ENCODE results near the gene MAGI2. TPM values are rescaled to one million over a fixed set of nuclear protein-coding genes. Genes with fewer than 3 reads are reported as not detected.

The MAGI2 gene
- total RNA-seq, 1 donor from 2014 or later, result 5.4 TPM

DNA sequence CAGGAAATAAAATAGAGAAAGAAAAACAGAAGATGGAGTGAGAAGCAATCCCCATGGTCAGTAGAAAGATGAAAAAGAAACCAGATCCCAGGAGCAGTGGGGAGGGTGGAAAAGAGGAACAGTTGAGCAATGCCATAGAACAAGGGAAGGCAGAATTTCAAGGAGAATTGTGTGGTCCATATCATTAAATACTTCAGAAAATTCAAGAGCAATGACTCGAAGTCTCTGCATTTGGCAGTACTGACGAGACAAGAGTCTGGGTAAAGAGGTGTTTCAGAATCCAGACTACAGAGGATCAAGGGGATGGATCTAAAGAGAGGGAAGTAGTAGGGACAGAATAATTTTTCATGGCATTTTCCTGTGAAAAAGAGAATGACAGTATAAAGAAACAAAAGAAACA is 1142.3 kb downstream of the MAGI2 start:
- Histone ChIP-seq H3K9me3 (ENCODE audit: insufficient read depth, low read depth, low read length) (no peaks in the 10 kb centered on the region), H3K27ac (ENCODE audit: low read depth, low read length) (no peak overlapping the region), H3K9ac (ENCODE audit: low read length) (no peak overlapping the region), H3K79me2 (ENCODE audit: insufficient read depth, low read length) (no peaks in the 10 kb centered on the region), H4K20me1 (ENCODE audit: insufficient read depth, low read length) (no peaks in the 10 kb centered on the region), H3K4me2 (ENCODE audit: low read length) (no peak overlapping the region), H3K27me3 (ENCODE audit: insufficient read depth, low read length) (no peaks in the 10 kb centered on the region), H2AFZ (ENCODE audit: low read depth, low read length) (no peak overlapping the region), H3K4me3 (ENCODE audit: insufficient read depth, low read depth, low read length) (no peak overlapping the region), H3K4me1 (ENCODE audit: insufficient read depth, low read length) (no peaks in the 10 kb centered on the region), H3K36me3 (ENCODE audit: insufficient read depth, low read length) (no peaks in the 10 kb centered on the region)
- TF ChIP-seq EZH2 (IDR thresholded peaks at IDR 0.05; ENCODE audit: insufficient read depth, low read length), result no peak
- TF ChIP-seq CTCF (IDR thresholded peaks at IDR 0.05; ENCODE audit: insufficient read depth, low read depth, low read length), result no peak
- no peak for FAIRE-seq
- Mint-ChIP-seq H3K27ac (ENCODE audit: unreplicated experiment) (peak overlapping the region; percentile 5), H3K4me1 (ENCODE audit: low read depth, unreplicated experiment) (peaks cover 8% of the 10 kb centered on the region), H3K36me3 (ENCODE audit: low read depth, unreplicated experiment) (no peaks in the 10 kb centered on the region), H3K4me3 (ENCODE audit: unreplicated experiment) (no peak overlapping the region), H3K9me3 (ENCODE audit: unreplicated experiment) (no peaks in the 10 kb centered on the region), H3K27me3 (ENCODE audit: low read depth, unreplicated experiment) (no peaks in the 10 kb centered on the region)
- DNase-seq (ENCODE audit: low read depth), result no peak

DNA sequence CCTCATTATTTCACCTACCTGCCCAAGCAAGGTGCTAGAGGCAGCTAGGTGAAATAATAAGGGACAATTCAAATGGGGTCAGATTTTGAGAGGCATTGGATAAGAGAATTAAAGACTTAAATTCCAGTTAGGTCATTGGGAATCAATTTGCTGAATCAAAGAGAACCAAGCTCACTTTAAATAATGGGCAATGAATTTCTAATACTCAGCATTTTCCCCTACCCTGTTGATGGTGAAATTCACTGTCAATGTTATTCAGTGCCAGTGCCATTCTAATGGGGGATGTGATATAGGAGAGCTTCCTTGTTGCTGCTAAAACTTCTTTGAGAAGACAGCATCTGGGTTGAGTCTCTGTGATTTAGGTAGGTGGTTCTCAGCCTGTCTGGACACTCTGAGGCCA is 1145.6 kb downstream of the MAGI2 start:
- H3K27ac ChIP-seq (ENCODE audit: low read depth, low read length), result no peak overlapping the region
- DNase-seq (ENCODE audit: low read depth), result no peak
- H2AFZ ChIP-seq (ENCODE audit: low read depth, low read length), result no peak overlapping the region
- Mint-ChIP-seq H3K36me3 (ENCODE audit: low read depth, unreplicated experiment) (no peaks in the 10 kb centered on the region), H3K9me3 (ENCODE audit: unreplicated experiment) (no peaks in the 10 kb centered on the region), H3K27ac (ENCODE audit: unreplicated experiment) (no peak overlapping the region), H3K4me1 (ENCODE audit: low read depth, unreplicated experiment) (peaks cover 8% of the 10 kb centered on the region), H3K4me3 (ENCODE audit: unreplicated experiment) (no peak overlapping the region), H3K27me3 (ENCODE audit: low read depth, unreplicated experiment) (no peaks in the 10 kb centered on the region)
- H3K9ac ChIP-seq (ENCODE audit: low read length), result no peak overlapping the region
- TF ChIP-seq CTCF (IDR thresholded peaks at IDR 0.05; ENCODE audit: insufficient read depth, low read depth, low read length) (no peak), EZH2 (IDR thresholded peaks at IDR 0.05; ENCODE audit: insufficient read depth, low read length) (no peak)
- H3K9me3 ChIP-seq (ENCODE audit: insufficient read depth, low read depth, low read length), result no peaks in the 10 kb centered on the region
- no peaks in the 10 kb centered on the region for H3K27me3 ChIP-seq (ENCODE audit: insufficient read depth, low read length)
- H3K4me2 ChIP-seq (ENCODE audit: low read length), result no peak overlapping the region
- no peak overlapping the region for H3K4me3 ChIP-seq (ENCODE audit: insufficient read depth, low read depth, low read length)
- no peaks in the 10 kb centered on the region for H4K20me1 ChIP-seq (ENCODE audit: insufficient read depth, low read length)
- H3K4me1 ChIP-seq (ENCODE audit: insufficient read depth, low read length), result no peaks in the 10 kb centered on the region
- H3K36me3 ChIP-seq (ENCODE audit: insufficient read depth, low read length), result no peaks in the 10 kb centered on the region
- no peaks in the 10 kb centered on the region for H3K79me2 ChIP-seq (ENCODE audit: insufficient read depth, low read length)
- FAIRE-seq, result peak; percentile 37

DNA sequence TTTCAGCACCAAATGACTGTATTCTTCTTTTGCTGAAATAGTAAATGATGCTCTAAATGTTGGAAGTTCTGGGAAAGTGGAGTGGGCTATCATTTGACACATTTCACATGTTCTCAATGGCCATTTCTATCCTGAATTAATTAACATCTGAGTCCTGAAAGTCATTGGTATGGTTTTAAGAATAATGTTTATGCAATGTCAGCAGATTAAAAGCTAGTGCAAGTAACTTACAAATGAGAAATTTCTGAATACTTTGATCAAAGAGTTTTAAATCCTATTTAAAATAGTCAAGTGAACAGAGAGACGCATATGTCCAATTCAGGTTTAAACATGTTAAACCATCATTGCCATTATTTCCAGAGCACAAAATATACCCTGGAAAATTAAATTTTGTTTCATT is 1146.8 kb downstream of the MAGI2 start:
- H3K4me1 ChIP-seq (ENCODE audit: insufficient read depth, low read length), result peaks cover 3% of the 10 kb centered on the region
- H3K9ac ChIP-seq (ENCODE audit: low read length), result no peak overlapping the region
- H3K79me2 ChIP-seq (ENCODE audit: insufficient read depth, low read length), result no peaks in the 10 kb centered on the region
- H3K9me3 Mint-ChIP-seq (ENCODE audit: unreplicated experiment), result no peaks in the 10 kb centered on the region
- no peak overlapping the region for H3K27ac ChIP-seq (ENCODE audit: low read depth, low read length)
- H3K36me3 ChIP-seq (ENCODE audit: insufficient read depth, low read length), result no peaks in the 10 kb centered on the region
- peaks cover 11% of the 10 kb centered on the region for H3K4me1 Mint-ChIP-seq (ENCODE audit: low read depth, unreplicated experiment)
- H3K4me2 ChIP-seq (ENCODE audit: low read length), result no peak overlapping the region
- DNase-seq (ENCODE audit: low read depth) (no peak), FAIRE-seq (no peak)
- no peak overlapping the region for H3K27ac Mint-ChIP-seq (ENCODE audit: unreplicated experiment)
- H3K27me3 Mint-ChIP-seq (ENCODE audit: low read depth, unreplicated experiment), result no peaks in the 10 kb centered on the region
- no peaks in the 10 kb centered on the region for H4K20me1 ChIP-seq (ENCODE audit: insufficient read depth, low read length)
- H3K27me3 ChIP-seq (ENCODE audit: insufficient read depth, low read length), result no peaks in the 10 kb centered on the region
- no peak overlapping the region for H3K4me3 ChIP-seq (ENCODE audit: insufficient read depth, low read depth, low read length)
- TF ChIP-seq CTCF (IDR thresholded peaks at IDR 0.05; ENCODE audit: insufficient read depth, low read depth, low read length) (no peak), EZH2 (IDR thresholded peaks at IDR 0.05; ENCODE audit: insufficient read depth, low read length) (no peak)
- H2AFZ ChIP-seq (ENCODE audit: low read depth, low read length), result no peak overlapping the region
- no peak overlapping the region for H3K4me3 Mint-ChIP-seq (ENCODE audit: unreplicated experiment)
- H3K36me3 Mint-ChIP-seq (ENCODE audit: low read depth, unreplicated experiment), result no peaks in the 10 kb centered on the region
- no peaks in the 10 kb centered on the region for H3K9me3 ChIP-seq (ENCODE audit: insufficient read depth, low read depth, low read length)

All from astrocyte (in vitro differentiated cells and primary cell).